Esophagus squamous epithelium (tissue), 5 donors: ENCODE measurements around the gene SHISA2. TPM values are rescaled to one million over a fixed set of nuclear protein-coding genes. Genes with fewer than 3 reads are reported as not detected.

Experiments used
- DNase-seq: peaks from one replicate; lab custom pipeline; 2025; lab: John Stamatoyannopoulos, UW
- H3K27ac ChIP-seq, 4 donors: fragments of 200-600 bp; sonication (generic); one replicate each; pipeline ENCODE4 v1.5.1; 2016 to 2019; ENCODE audit warnings: mild to moderate bottlenecking in 1 of 4
- H3K27me3 ChIP-seq, 4 donors: fragments of 200-600 bp; sonication (generic); 1 replicate in 3 of 4; 2 replicates in 1 of 4; pipeline versions ENCODE4 v1.5.1 to v1.6.0; 2017 to 2021; ENCODE audit warnings: antibody characterized with exemption in 1 of 4
- H3K36me3 ChIP-seq, 3 donors: fragments of 200-600 bp; sonication (generic); one replicate each; pipeline ENCODE4 v1.5.1; 2016 to 2019
- H3K4me1 ChIP-seq, 3 donors: fragments of 200-600 bp; sonication (generic); one replicate each; pipeline ENCODE4 v1.5.1; 2017 to 2019
- H3K4me3 ChIP-seq, 4 donors: fragments of 200-600 bp; sonication (generic); 1 replicate in 3 of 4; 2 replicates in 1 of 4; pipeline ENCODE4 v1.5.1; 2016 to 2019; ENCODE audit warnings: mild to moderate bottlenecking in 2 of 4, moderate library complexity in 1 of 4
- H3K9me3 ChIP-seq, 3 donors: fragments of 200-600 bp; sonication (generic); one replicate each; pipeline ENCODE4 v1.5.1; 2016 to 2019
- CTCF ChIP-seq, 6 experiments: fragments of 450-650 bp in 4 of 6; fragments of 200-600 bp in 2 of 6; sonication (generic) in 2 of 6; IDR thresholded peaks; one replicate each; pipeline ENCODE4 v1.5.1; 2016 to 2019; ENCODE audit warnings: antibody characterized with exemption in 6 of 6, mild to moderate bottlenecking in 4 of 6, moderate library complexity in 4 of 6
- POLR2A ChIP-seq, 4 donors: fragments of 450-650 bp; IDR thresholded peaks; one replicate each; pipeline ENCODE4 v1.6.1; 2017; ENCODE audit warnings: antibody characterized with exemption in 4 of 4, mild to moderate bottlenecking in 4 of 4, moderate library complexity in 3 of 4
- WGBS, 2 donors: methylation state at CpG; one replicate each; pipeline ENCODE4 v1.1.5; 2018; 5-methylcytosine and 5-hydroxymethylcytosine counted together
- intact Hi-C: fragments of 100-400 bp; cut with DNase I; formaldehyde crosslinking; loops from one replicate; pipeline ENCODE4 v1.15.0; 2022
- total RNA-seq, 4 donors: library from RNA; depleted of rRNA; stranded (reverse); fragments of >200 nt; gene quantifications; one replicate each; pipeline ENCODE4 v1.1.0, GENCODE V29; 2016
- donor health status: DM: yes; HTN: yes; CAD: no.

The SHISA2 gene
- total RNA-seq, 4 donors from 2014 or later, result 0.23 to 0.38 TPM; not detected in 2

DNA sequence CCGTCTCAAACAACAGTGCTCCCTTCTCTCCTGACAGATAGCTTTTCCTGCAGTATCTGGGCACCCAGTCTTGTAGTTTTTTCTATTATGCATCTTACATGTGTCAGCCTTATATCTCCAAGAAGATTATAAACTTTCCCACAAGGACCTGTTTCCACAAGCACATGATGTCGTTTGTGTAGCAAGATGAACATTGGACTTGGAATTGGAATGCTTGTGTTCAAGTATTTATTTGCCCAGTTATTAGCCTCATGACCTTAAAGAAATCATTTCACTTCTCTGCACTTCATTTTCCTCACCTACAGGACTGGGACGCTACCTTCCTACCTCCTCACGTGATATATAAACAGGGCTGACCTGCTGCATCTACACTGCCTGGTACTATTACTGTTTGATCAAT lies 21.5 kb downstream of the SHISA2 start:
- no peak for DNase-seq
- no peak for TF ChIP-seq POLR2A (IDR thresholded peaks at IDR 0.05)
- no peak for TF ChIP-seq CTCF (IDR thresholded peaks at IDR 0.05)

GRCh38 chr13:26029581-26030136 lies 22.2 kb downstream of the SHISA2 start:
- intact Hi-C loops, result no loop called here
- WGBS, 2 donors, result 83% methylated on average over 4 of the region's 4 CpGs; no CpG with 5 or more reads in 1 of the 2 donors
- DNase-seq, result no peak

More for the DNA sequence above, 21.5 kb downstream of the SHISA2 start:
- H3K27me3 ChIP-seq, result peaks cover 0 to 6% (median 0%) of the 10 kb centered on the region in 4 donors
- 70 to 73% methylated on average over 4 of the region's 4 CpGs for WGBS, 2 donors
- no peaks in the 10 kb centered on the region for H3K9me3 ChIP-seq
- intact Hi-C loops, result no loop called here
- H3K4me3 ChIP-seq, result no peak overlapping the region
- no peak overlapping the region for H3K27ac ChIP-seq
- H3K4me1 ChIP-seq, result peaks cover 0 to 12% (median 0%) of the 10 kb centered on the region in 3 donors
- no peaks in the 10 kb centered on the region for H3K36me3 ChIP-seq

GRCh38 chr13:26026211-26026610 lies 25.6 kb downstream of the SHISA2 start:
- intact Hi-C loops, result no loop called here
- TF ChIP-seq CTCF (IDR thresholded peaks at IDR 0.05) (no peak), POLR2A (IDR thresholded peaks at IDR 0.05) (no peak)
- Histone ChIP-seq H3K27ac (no peak overlapping the region), H3K27me3 (peaks cover 0 to 6% (median 0%) of the 10 kb centered on the region in 4 donors), H3K4me3 (no peak overlapping the region), H3K9me3 (no peaks in the 10 kb centered on the region), H3K4me1 (peaks cover 13 to 53% (median 19%) of the 10 kb centered on the region in 3 donors), H3K36me3 (no peaks in the 10 kb centered on the region)
- DNase-seq, result no peak
- 60% methylated on average over 4 of the region's 4 CpGs; no CpG with 5 or more reads in 1 of the 2 donors for WGBS, 2 donors

More at GRCh38 chr13:26029581-26030136, 22.2 kb downstream of the SHISA2 start:
- TF ChIP-seq CTCF (IDR thresholded peaks at IDR 0.05) (no peak), POLR2A (IDR thresholded peaks at IDR 0.05) (no peak)
- Histone ChIP-seq H3K27ac (no peak overlapping the region), H3K27me3 (peaks cover 0 to 6% (median 0%) of the 10 kb centered on the region in 4 donors), H3K36me3 (no peaks in the 10 kb centered on the region), H3K9me3 (no peaks in the 10 kb centered on the region), H3K4me3 (no peak overlapping the region), H3K4me1 (peaks cover 0 to 19% (median under 1%) of the 10 kb centered on the region in 3 donors)

GRCh38 chr13:26025771-26026170 lies 26.0 kb downstream of the SHISA2 start:
- no peak for DNase-seq
- H3K4me3 ChIP-seq, result no peak overlapping the region

More at GRCh38 chr13:26025771-26026170, 26.0 kb downstream of the SHISA2 start:
- WGBS, 2 donors, result 90 to 100% methylated on average over 3 to 4 of the region's 4 CpGs
- no peak for TF ChIP-seq CTCF (IDR thresholded peaks at IDR 0.05)
- H3K36me3 ChIP-seq, result no peaks in the 10 kb centered on the region
- intact Hi-C loops, result no loop called here
- H3K4me1 ChIP-seq, result peaks cover 13 to 58% (median 19%) of the 10 kb centered on the region in 3 donors
- peaks cover 0 to 6% (median 0%) of the 10 kb centered on the region in 4 donors for H3K27me3 ChIP-seq
- H3K9me3 ChIP-seq, result no peaks in the 10 kb centered on the region
- H3K27ac ChIP-seq, result no peak overlapping the region
